Stimulated activated CD8-positive, alpha-beta memory T cell treated with anti-CD3 and anti-CD28 coated beads, Interleukin-4, amount 100 ng/mL, for 24 hours (primary cell): ENCODE data around the gene ARHGAP24.

ENCODE experiments used
- DNase-seq: peaks from one replicate; pipeline ENCODE4 v3.0.0-alpha.2; 2020; ENCODE audit warnings: low read depth

The ARHGAP24 gene

DNA sequence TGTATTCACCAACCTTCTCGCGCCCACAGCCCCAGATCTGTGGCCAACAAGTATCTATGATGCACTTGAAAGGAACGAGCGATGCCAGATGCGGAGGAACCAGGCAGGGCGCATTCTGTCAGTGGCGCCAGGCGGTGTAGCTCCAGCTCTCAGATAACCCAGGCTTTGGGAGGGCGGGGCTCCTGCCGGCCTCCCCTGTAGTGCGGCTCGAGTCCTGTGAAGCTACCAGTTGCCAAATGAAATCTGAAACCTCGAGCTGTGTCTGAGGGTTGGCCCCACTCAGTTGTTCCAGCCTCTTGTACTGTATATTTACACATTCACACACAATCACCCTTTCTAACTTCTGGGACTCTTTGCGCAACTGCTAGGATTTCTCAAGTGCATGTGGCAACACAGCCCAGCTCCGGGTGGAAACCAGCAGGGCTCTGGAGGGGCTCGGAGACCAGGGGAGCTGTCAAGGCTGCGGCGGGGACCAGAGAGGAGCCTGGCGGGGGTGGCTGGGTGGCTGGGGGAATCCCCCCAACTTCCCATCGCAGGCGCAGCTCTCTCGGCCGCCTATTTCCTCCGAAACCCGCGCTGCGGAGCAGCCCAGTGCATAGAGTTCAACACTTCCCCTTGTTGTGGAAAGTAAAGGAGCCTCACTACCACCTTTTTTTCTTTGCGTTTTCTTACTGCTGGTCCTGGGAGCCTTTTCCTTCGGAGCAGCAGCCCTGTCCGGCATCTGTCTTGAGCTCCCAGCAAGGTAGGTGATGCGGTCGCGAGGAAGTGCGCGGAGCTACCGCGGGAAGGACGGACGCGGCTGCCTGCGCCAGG lies at the start of gene ARHGAP24:
Gene ARHGAP24 (plus strand): TSS at position 333 of the 813 bp plus-strand sequence.
- no peak for DNase-seq

DNA sequence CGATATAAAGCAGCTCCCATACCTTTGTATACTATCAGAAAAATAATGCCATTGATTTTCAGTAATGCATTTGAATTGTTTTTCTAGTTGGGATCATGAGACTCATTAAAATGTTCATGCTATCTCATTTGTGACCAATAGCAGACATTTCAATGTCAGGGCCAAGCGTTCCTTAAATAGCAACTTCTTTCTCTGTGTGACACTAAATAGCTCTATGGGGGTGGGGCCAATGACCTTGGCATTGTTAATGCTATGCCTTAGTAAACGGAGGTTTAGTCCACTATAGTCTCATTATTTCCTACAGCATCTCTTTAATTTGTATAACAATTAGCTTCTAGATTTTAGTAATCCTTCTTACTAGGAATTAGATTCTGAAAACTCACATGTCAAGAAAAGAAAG lies 48.6 kb upstream of the ARHGAP24 start:
- DNase-seq: no peak

DNA sequence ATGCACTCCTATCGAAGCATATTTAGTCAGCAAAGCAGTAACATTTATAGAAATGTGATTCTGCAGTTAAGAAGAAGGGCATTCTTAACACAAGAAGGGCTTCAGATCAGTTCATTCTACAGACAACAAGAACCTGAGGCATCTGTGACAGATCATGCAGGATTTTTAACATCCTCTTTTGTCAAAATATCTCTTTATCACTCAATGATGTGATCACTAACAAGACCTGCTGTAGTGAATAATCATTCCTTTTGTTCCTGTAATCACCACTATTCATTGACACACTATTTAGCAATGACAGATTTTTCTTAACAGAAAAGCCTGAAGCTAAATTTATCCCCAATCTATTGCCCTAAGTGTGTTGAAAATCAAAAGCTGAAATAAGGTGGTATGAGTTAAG lies 47.8 kb upstream of the ARHGAP24 start:
- no peak for DNase-seq

DNA sequence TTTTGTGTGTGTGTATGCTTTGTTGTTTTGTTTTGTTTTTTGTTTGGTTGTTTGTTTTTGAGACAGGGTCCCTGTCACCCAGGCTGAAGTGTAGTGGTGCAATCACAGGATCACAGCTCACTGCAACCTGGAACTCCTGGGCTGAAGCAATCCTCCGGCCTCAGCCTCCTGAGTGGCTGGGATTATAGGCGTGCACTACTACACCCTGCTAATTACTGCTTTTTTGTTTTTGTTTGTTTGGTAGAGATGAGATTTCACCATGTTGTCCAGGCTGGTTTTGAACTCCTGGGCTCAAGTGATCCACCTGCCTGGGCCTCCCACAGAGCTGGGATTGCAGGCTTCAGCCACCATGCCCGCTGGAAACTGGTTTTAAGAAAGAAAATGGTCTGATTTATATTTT lies 44.7 kb upstream of the ARHGAP24 start:
- DNase-seq: no peak

DNA sequence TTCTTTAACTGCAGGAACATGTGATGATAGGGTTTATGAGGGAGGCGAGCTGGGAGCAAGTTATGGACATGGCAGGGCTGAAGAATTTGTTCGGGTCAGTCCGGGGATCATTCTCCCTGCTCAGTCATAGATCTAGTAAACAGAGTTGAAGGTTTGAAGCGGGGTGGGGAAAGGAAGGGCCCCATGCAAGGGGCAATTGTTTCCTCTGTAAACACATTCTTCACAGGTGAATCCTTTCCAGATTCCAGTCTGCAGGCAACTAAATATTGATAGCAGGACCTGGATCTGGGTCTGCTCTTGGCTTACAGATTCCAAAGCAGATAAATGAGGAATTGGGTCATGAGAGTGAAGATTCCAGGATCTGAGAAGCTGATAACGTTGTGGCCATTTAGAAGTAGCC lies 44.3 kb upstream of the ARHGAP24 start:
- no peak for DNase-seq

DNA sequence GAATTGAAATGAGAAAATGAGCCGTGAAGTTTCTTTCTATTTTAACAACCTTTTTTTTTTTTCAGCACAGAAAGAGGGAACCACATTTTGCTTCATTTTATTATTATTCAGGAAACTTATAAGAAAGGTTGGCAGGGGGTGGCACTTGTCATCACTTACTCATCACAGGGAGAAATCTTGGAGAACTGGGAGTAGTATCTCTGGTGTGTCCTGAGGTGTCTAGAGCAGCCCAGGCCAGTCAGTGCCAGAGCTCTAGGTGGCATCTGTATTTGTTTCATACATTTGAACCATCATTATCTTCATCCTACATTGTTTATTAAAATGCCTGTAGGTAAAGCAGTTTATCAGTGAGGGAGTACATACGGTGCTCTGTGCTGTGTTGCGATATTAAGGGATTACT lies 43.8 kb upstream of the ARHGAP24 start:
- DNase-seq: no peak

DNA sequence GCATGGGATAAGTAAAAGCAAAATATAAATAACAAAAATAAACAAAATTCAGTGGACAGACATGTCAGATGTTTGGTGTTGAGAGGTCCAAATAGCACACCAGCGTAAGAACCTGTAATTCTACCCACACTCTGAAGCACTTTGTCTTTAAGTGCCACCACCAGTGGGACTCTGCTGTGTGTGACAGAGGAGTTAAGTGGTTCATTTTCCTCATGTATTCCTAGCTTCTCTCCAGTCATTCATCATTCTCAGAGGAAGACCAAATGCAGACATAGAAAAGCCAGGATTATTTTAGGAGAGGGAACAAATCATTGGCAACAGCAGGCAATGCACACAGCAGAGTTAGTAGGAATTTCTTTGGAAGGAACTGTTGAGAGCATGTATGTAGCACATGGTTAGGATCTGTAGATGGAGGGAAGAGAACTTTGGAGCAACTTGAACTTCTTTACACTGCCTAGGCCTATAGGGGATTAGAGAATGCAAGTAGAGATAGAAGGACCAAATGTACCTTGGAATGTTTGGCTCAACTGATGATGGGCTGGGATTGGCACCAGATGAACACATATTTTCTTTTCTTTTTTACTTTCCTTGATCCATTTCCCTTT lies 43.0 kb upstream of the ARHGAP24 start:
- DNase-seq: no peak

DNA sequence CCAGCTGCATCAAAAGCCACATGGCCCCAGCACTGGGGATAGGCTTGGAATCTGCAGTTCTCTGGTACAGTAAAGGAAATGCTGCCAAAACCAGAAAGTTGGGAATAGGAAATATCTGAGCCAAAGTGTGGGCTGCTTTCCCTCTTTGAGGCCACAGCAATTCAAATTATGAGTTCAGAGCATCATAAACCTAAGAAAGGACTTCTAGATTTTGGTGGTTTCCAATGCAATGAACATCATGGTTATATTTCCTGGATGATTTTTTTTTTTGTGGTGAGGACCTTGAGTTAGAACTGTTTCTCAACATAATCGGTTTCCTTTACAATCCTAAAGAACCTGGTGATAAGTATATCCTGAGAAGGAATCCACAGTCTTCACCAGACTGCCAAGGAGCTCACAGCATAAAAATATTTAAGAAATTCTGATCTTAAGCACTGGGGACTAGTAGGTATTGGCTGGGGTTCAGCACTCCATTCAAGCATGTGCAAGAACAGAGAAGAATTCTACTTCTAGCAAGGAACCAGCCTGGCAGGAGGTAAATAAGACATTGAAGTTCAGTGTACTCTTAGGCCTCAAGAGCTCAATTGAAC lies 29.8 kb upstream of the ARHGAP24 start:
- no peak for DNase-seq

DNA sequence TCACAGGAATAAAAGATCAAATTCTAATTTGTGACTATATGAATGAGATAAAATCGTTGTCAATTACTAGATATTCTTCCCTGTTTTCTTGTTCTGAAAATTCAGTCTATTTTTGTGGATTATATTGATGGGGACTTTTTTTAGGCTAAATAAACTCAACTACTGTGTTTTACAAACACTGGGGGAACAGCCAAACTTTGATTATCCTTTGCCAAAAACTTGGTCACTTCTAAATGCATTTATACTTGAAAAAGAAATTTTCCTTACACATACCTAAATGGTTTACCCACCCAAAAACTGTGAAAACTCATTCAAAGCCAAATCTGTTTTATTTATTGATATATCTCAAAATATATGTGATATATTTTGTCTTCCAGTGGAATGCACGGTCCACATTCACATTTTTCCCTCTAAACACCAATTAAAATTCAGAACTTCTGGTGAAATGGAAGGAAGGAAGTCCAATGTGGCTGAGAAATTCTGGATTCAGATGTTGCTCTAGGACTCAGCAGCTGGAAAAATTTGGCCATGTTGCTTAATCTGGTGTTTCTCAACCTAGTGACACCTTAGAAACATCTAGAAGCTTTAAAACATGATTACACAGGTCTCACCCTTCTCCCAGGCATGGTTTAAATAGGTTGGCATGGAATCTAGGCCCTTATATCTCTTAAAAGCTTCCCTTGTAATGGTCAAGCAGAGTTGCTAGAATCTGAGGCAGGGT lies 28.6 kb upstream of the ARHGAP24 start:
- no peak for DNase-seq

DNA sequence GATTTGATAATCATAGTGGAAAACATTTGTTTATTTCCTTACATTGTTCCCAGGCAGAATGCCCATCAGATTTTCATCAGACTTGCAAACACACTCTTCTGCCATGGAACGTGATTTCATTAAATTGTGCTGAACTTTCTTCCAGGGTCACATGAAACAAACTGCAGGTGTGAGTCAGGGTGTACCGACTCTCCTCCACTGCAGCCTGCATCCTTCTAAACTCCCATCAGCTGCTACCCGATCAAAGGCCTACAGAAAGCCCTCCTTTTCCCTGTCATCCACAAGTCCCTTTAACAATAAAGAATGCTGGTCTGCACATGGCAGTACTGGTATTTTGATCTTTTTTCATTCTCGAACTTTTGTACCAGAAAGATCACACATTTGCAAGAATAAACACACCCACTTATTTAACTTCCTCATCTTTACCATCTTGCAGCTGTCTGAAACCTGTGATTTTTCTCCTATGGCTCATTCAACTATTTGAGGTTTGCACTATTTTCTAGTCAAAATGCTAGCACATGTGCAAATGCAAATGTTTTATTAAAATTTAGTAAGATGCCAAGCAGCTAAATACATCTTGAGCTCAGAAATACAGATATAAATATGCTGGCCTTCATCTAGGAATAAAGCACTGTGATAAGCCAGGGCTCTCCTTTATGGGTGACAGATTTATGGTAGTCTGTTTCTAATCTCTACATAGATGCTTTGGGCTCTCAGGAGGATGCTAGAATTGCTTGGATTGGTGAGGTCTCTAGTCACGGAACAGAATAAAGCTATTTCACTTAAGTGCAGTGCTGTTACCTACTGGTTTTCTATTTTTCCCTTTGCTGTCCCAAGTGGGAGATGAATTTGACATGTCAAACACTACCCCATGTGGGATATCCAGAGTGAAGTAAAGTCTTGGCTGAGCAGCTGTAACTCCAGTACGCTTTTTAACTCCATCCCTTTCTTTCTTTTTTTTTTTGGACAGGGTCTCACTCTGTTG lies 25.8 kb upstream of the ARHGAP24 start:
- no peak for DNase-seq

DNA sequence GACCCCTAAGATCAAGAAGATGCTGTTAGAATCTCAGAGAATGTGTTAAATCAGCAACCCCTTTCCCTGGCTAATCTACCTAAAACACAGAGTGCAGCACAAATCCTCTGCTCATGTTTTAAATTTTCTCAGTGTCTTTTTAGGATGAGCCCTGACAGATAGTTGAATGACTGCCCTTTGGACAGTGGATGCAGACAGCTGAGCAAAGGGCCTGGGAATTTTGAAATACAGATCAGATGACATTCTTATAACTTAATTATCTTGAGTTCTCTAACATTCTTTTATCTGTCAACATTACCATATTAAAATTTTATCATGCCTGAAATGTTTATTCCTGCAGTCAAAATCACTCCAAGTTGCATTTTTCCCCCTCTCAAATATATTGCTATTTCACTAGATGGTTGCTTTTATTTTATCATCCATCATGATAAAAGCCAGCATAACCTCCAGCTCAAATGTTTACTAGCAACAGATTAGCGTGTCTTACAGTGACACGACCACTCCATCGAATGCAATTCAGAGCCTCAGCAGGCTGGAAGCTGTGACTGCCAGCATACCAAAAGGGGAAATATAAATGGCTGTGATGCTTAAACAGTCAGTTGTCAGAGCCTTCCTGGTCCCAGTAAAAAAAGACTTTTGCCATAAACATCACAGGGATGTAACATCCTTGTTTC lies 22.8 kb upstream of the ARHGAP24 start:
- DNase-seq: no peak

DNA sequence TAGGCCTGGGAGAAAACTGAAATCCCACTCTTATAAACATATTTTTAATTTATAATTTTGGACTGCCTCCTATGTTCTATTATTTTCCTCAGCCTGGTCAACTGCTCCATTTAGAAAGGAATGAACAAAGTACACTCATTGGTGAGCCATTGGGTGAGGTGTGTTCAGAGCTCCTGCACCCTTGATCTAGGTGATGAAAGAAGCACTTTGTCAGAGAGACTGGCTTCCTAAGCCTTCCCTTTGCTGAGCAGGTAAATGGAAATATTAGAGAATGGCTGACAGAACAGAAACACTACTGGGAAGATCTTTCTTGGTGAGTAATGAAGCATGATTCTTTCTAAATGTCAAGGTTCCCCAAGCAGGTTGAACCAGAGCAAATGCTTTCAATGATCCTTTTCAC lies 19.0 kb upstream of the ARHGAP24 start:
- DNase-seq: no peak

DNA sequence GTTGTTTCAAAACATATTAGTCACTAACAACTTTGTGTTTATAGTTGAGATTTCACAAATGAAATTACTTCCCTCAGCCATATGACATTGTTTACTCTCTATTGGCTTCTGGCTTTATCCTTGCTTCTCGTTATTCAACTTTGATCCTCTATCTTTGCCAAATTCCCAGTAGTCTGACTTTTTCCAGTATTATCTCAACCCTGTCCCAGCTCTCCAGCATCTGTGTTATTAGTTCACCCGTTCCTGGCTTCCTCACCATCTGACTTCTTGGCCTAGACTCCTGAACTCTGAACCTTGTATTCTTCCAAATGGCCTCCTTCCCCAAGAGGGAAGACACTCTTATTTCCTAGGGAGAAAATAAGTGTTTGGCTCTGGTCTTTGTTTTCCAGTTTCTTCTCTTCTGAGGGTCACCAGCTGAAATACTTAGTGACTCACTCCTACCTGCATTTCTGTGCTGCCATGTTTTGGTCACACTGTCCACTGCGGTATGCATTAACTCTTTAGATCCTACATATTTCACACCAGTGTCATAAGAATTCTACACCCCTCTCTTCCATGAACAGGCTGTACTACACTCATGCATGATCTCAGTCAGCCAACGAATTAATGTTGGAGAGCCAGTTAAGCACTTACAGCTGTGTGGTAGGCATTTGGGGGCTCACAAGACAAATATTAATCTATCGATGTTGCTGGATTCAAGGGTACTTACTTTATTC lies 17.0 kb upstream of the ARHGAP24 start:
- no peak for DNase-seq

DNA sequence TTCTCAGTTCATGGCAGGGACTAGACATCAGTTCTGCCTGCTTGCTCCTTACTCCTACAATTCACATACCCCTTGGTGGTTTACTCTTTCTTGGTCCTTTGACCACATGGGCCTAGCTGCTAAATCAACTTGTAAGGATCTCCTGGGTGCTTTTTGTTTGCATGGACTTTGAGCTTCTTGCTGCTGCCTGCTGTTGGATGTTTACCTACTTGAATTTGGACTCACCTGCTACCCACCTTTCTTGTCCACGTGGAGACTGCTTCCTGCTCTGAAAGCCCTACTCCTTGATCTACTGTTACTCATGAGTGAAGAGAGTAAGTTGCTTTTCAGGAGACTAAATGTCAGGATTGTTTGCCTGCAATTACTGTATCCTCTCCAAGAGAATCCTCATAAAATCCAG lies 15.2 kb upstream of the ARHGAP24 start:
- no peak for DNase-seq

DNA sequence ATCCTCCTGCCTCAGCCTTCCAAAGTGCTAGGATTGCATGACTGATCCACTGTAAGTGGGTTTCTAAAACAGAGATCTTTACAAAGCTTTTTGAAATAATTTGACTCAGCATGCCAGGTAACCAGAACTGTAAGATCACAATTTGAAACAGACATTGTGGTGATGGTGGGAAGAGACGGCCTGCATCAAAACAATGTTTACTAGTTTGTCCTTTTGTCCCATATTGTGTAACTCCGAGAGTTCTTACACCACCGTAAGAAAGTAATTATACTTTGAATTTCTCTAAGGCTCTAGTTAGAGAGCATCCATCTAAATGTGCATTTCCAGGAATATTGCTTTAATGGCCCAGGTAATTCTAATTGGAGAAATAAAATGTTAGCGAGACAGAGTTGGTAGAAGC lies 594 bp upstream of the ARHGAP24 start:
- no peak for DNase-seq

DNA sequence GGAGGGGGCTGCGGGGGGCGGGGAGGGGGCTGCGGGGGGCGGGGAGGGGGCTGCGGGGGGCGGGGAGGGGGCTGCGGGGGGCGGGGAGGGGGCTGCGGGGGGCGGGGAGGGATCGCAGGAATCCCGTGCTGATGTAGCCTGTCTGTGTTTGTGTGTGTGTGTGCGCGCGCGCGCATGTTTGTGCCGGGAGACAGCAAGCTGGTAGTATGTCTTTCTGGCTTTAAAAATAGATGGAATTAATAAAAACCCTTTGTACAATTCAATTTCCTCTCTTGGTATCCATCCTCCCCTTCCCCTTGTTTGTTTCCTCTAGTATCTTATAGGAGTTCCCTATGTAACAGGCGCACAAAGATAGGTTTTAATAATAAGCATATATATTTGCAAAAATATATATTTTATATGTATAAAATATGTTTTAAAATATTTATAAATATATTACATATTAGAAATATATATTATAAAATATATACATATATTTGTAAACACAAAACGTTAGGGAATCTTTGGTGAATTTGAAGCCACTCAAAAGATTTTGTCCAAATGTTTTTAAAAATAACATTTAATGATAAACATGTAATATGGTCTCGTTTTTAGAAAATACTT lies 782 bp downstream of the ARHGAP24 start:
- DNase-seq: no peak

DNA sequence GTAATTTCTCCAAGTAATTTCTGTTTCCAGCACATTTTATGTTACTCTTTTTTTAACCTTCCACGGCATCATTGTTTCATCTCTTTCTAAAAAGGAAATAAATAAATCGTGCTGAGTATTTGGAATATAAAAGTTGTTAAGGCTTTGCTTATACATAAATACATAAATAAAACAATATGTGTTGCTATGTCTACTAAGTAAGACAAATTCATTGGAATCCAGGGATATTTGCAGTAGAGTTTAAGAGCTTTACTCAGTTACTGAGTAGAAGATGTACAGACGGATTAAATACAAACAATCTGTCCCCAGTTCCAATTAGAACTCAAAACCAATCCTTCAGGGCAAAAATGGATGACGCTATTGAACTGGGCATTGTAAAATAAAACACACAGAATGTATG lies 1.4 kb downstream of the ARHGAP24 start:
- DNase-seq: no peak

DNA sequence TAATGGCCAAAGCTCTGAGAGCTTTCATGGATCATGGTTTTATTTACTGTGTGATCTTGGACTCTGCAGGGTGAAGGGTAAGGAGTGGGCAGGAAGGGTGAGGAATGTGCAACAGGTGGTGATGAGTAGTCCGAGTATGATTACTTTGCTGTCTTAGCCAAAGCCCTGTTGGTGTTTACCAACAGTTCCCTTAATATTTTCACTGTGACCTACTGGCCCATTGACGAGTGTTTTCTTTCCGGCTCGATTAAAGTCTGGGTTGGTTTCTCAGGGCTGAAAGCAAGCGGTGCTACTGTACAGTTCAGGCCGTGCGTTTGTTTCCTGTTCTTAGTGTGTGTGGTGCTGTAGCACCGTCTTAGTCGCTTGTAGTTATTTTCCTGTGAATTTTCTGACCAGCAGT lies 2.6 kb downstream of the ARHGAP24 start:
- DNase-seq: no peak

DNA sequence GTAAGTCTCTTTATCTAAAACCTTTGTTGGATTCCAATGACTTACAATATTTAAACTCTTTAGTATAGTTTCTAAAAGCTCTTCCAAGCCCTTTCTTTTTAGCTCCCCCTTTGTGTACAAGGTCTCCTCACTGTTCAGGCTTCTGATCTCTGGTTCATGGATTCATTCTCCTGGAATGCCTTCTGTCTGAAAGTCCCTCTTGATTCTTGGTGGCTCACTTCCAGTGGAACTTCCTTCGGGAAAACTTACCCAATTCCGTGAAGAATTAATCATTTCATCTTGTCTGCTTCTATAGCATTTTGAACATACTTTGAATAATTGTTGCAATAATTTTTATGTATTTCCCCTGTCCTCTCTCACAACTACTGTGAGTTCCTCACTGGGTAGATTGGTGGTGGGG lies 3.6 kb downstream of the ARHGAP24 start:
- DNase-seq: no peak
